Bronchial epithelial cell (primary cell): ENCODE data around the gene LBX2. TPM values are rescaled to one million over a fixed set of nuclear protein-coding genes. Genes with fewer than 3 reads are reported as not detected.
A peak's percentile ranks its signal among the peaks of the same experiment; 100 is the strongest.

Experiments used
- DNase-seq: peaks from one replicate; pipeline ENCODE4 v3.0.0-alpha.2; 2010; ENCODE audit warnings: low read depth
- FAIRE-seq: peaks from 2 replicates; lab custom pipeline; 2011; peaks lifted over from hg19 to GRCh38; lab: Jason Lieb, UNC
- H3K27me3 ChIP-seq: 2 replicates; pipeline ENCODE4 v1.5.1; 2011; ENCODE audit warnings: low read length; ENCODE audit not compliant: control insufficient read depth, insufficient read depth
- H3K36me3 ChIP-seq: 2 replicates; pipeline ENCODE4 v1.5.1; 2011; ENCODE audit warnings: low read length; ENCODE audit not compliant: control insufficient read depth, insufficient read depth
- H3K4me3 ChIP-seq: 2 replicates; pipeline ENCODE4 v1.5.1; 2011; ENCODE audit warnings: mild to moderate bottlenecking, low read depth, low read length, control low read depth
- CTCF ChIP-seq: IDR thresholded peaks from 2 replicates; pipeline ENCODE4 v1.5.1; 2011; ENCODE audit warnings: mild to moderate bottlenecking, moderate library complexity, low read length, control low read depth, inconsistent platforms; ENCODE audit not compliant: insufficient read depth, severe bottlenecking
- total RNA-seq: library from RNA; depleted of rRNA; stranded (reverse); fragments of >200 nt; gene quantifications from 2 replicates; pipeline ENCODE4 v1.2.1, GENCODE V29; 2014

LBX2 gene
- total RNA-seq, 1 donor from 2014 or later: 0.53 TPM

- no peak for DNase-seq
- Histone ChIP-seq H3K4me3 (no peak overlapping the region), H3K27me3 (peaks cover 5% of the 10 kb centered on the region), H3K36me3 (peaks cover 7% of the 10 kb centered on the region)
- FAIRE-seq: no peak
- TF ChIP-seq CTCF: no peak
Measured at GRCh38 chr2:74504591-74504990, 5.2 kb upstream of the LBX2 start.

- no peak for TF ChIP-seq CTCF
- no peak for DNase-seq
- Histone ChIP-seq H3K36me3 (peaks cover 7% of the 10 kb centered on the region), H3K27me3 (peaks cover 7% of the 10 kb centered on the region), H3K4me3 (peak overlapping the region; percentile 54)
- no peak for FAIRE-seq
Measured at GRCh38 chr2:74503506-74504475, 4.4 kb upstream of the LBX2 start.

- peak; percentile 64 for DNase-seq
- peaks cover 9% of the 10 kb centered on the region for H3K27me3 ChIP-seq
- H3K4me3 ChIP-seq: peak overlapping the region; percentile 54
- TF ChIP-seq CTCF: peak; percentile 47
- H3K36me3 ChIP-seq: peaks cover 7% of the 10 kb centered on the region
- no peak for FAIRE-seq
Measured at GRCh38 chr2:74502720-74503505, 3.5 kb upstream of the LBX2 start.

- H3K4me3 ChIP-seq: peak overlapping the region; percentile 54
Measured at GRCh38 chr2:74502147-74502719, 2.8 kb upstream of the LBX2 start.

More at GRCh38 chr2:74502147-74502719, 2.8 kb upstream of the LBX2 start:
- FAIRE-seq: no peak
- H3K36me3 ChIP-seq: peaks cover 7% of the 10 kb centered on the region
- peaks cover 9% of the 10 kb centered on the region for H3K27me3 ChIP-seq
- no peak for DNase-seq
- TF ChIP-seq CTCF: no peak
